IMR-90 (cell line): Measurements from ENCODE around the gene HDAC10.

Experiments used
- CHD1 ChIP-seq: IDR thresholded peaks from 2 replicates; pipeline ENCODE4 v1.6.1; 2012; ENCODE audit warnings: low read depth, low read length, improper control_type of control experiment
- MAZ ChIP-seq: IDR thresholded peaks from 2 replicates; pipeline ENCODE4 v1.6.1; 2012; ENCODE audit warnings: low read depth, mild to moderate bottlenecking, low read length, improper control_type of control experiment, moderate library complexity, borderline replicate concordance
- MXI1 ChIP-seq: IDR thresholded peaks from 2 replicates; pipeline ENCODE4 v1.6.1; 2012; ENCODE audit warnings: low read depth, mild to moderate bottlenecking, low read length, moderate library complexity, borderline replicate concordance
- POLR2A ChIP-seq: IDR thresholded peaks from 2 replicates; pipeline ENCODE4 v1.6.1; 2012; ENCODE audit warnings: mild to moderate bottlenecking, low read depth, low read length
- RAD21 ChIP-seq: IDR thresholded peaks from 2 replicates; pipeline ENCODE4 v1.6.1; 2012; ENCODE audit warnings: low read length, improper control_type of control experiment
- RCOR1 ChIP-seq: IDR thresholded peaks from 2 replicates; pipeline ENCODE4 v1.6.1; 2012; ENCODE audit warnings: mild to moderate bottlenecking, low read length, improper control_type of control experiment; ENCODE audit not compliant: insufficient replicate concordance
- SMC3 ChIP-seq: fragments of 150-350 bp; IDR thresholded peaks from 2 replicates; pipeline ENCODE4 v1.6.1; 2016; ENCODE audit warnings: low read depth, mild to moderate bottlenecking, antibody characterized with exemption, low read length, moderate library complexity
- TF ChIP-seq, protein P1 (sequence below): conservative IDR thresholded peaks from 2 replicates; pipeline ENCODE4 v1.5.1; 2012; ENCODE audit warnings: mild to moderate bottlenecking, low read depth, low read length, improper control_type of control experiment
- TF ChIP-seq, protein P2 (sequence below): fragments of 150-350 bp; IDR thresholded peaks from 2 replicates; pipeline ENCODE4 v1.6.1; 2016; ENCODE audit warnings: low read depth, mild to moderate bottlenecking, low read length, moderate library complexity, borderline replicate concordance

GRCh38 chr22:50203288-50203687 is 47.8 kb downstream of the HDAC10 start:
- TF ChIP-seq, protein P1, sequence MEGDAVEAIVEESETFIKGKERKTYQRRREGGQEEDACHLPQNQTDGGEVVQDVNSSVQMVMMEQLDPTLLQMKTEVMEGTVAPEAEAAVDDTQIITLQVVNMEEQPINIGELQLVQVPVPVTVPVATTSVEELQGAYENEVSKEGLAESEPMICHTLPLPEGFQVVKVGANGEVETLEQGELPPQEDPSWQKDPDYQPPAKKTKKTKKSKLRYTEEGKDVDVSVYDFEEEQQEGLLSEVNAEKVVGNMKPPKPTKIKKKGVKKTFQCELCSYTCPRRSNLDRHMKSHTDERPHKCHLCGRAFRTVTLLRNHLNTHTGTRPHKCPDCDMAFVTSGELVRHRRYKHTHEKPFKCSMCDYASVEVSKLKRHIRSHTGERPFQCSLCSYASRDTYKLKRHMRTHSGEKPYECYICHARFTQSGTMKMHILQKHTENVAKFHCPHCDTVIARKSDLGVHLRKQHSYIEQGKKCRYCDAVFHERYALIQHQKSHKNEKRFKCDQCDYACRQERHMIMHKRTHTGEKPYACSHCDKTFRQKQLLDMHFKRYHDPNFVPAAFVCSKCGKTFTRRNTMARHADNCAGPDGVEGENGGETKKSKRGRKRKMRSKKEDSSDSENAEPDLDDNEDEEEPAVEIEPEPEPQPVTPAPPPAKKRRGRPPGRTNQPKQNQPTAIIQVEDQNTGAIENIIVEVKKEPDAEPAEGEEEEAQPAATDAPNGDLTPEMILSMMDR = no peak
- no peak for TF ChIP-seq MXI1
- no peak for TF ChIP-seq SMC3
- no peak for TF ChIP-seq POLR2A
- TF ChIP-seq RCOR1 = no peak
- no peak for TF ChIP-seq RAD21
- no peak for TF ChIP-seq CHD1
- TF ChIP-seq MAZ = no peak
- TF ChIP-seq, protein P2, sequence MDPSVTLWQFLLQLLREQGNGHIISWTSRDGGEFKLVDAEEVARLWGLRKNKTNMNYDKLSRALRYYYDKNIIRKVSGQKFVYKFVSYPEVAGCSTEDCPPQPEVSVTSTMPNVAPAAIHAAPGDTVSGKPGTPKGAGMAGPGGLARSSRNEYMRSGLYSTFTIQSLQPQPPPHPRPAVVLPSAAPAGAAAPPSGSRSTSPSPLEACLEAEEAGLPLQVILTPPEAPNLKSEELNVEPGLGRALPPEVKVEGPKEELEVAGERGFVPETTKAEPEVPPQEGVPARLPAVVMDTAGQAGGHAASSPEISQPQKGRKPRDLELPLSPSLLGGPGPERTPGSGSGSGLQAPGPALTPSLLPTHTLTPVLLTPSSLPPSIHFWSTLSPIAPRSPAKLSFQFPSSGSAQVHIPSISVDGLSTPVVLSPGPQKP = no peak
